Lung (tissue), 12 donors: ENCODE data around the gene AUTS2. TPM values are rescaled to one million over a fixed set of nuclear protein-coding genes. Genes with fewer than 3 reads are reported as not detected.

Experiments
- ATAC-seq: fragments of 200-7000 bp; cut with Tn5 transposase; one replicate; pipeline ENCODE4 v1.9.1; 2020; ENCODE audit warnings: moderate number of reproducible peaks; ENCODE audit not compliant: insufficient read depth, low FRiP score
- DNase-seq, 3 donors: peaks; one replicate each; pipeline ENCODE4 v3.0.0-alpha.2; 2013 to 2017
- H3K27ac ChIP-seq, 2 donors: one replicate each; pipeline ENCODE4 v1.5.1; 2013; ENCODE audit warnings: mild to moderate bottlenecking in 2 of 2, moderate library complexity in 2 of 2, control low read depth in 1 of 2, inconsistent platforms in 1 of 2, low read depth in 1 of 2, low read length in 1 of 2
- H3K27me3 ChIP-seq, 3 donors: one replicate each; pipeline ENCODE4 v1.5.1; 2013; ENCODE audit warnings: low read length in 2 of 3; ENCODE audit not compliant: control insufficient read depth in 3 of 3, insufficient read depth in 3 of 3
- H3K36me3 ChIP-seq, 4 donors: one replicate each; pipeline ENCODE4 v1.5.1; 2013; ENCODE audit warnings: low read length in 4 of 4, mild to moderate bottlenecking in 1 of 4, moderate library complexity in 1 of 4; ENCODE audit not compliant: control insufficient read depth in 4 of 4, insufficient read depth in 4 of 4
- H3K4me1 ChIP-seq, 5 donors: one replicate each; pipeline ENCODE4 v1.5.1; 2013; ENCODE audit warnings: low read length in 5 of 5, mild to moderate bottlenecking in 2 of 5, moderate library complexity in 1 of 5; ENCODE audit not compliant: control insufficient read depth in 5 of 5, insufficient read depth in 5 of 5
- H3K4me3 ChIP-seq: one replicate; pipeline ENCODE4 v1.5.1; 2013; ENCODE audit warnings: mild to moderate bottlenecking, control low read depth, moderate library complexity
- H3K9ac ChIP-seq, 2 donors: one replicate each; pipeline ENCODE4 v1.5.1; 2013; ENCODE audit warnings: low read length in 2 of 2, control low read depth in 1 of 2; ENCODE audit not compliant: insufficient read depth in 1 of 2
- H3K9me3 ChIP-seq, 4 donors: one replicate each; pipeline ENCODE4 v1.5.1; 2013; ENCODE audit warnings: low read length in 3 of 4, mild to moderate bottlenecking in 1 of 4, moderate library complexity in 1 of 4; ENCODE audit not compliant: control insufficient read depth in 4 of 4, insufficient read depth in 3 of 4
- WGBS, 2 donors: extraction: QIAGEN DNeasy Blood & Tissue Kit; methylation state at CpG; one replicate each; pipeline ENCODE4 v1.1.7; 2013; 5-methylcytosine and 5-hydroxymethylcytosine counted together
- polyA plus RNA-seq, 2 donors: library from polyadenylated mRNA; stranded (reverse); fragments of 200-250 nt; gene quantifications; one replicate each; pipeline ENCODE4 v1.2.1, GENCODE V29; 2013
- total RNA-seq, 2 donors: library from RNA; depleted of rRNA in 1 of 2; stranded (reverse); fragments of >200 nt in 1 of 2; gene quantifications; one replicate each; pipeline ENCODE4 v1.2.1, GENCODE V29; 2014 to 2021
- TF ChIP-seq, protein P1 (sequence below): IDR thresholded peaks from 2 replicates; pipeline ENCODE4 v1.5.1; 2012; ENCODE audit warnings: mild to moderate bottlenecking; ENCODE audit errors: control extremely low read depth, extremely low read depth
- donor health status: control.
- donor health status: control.
- donor health status: Bipolar disorder and iron deficiency.
- donor health status: healthy.
- donor health status: DM: yes; HTN: yes; CAD: no.

The AUTS2 gene
- total and polyA plus RNA-seq, 4 donors = 11.8 to 115 (median 40.6) TPM

DNA sequence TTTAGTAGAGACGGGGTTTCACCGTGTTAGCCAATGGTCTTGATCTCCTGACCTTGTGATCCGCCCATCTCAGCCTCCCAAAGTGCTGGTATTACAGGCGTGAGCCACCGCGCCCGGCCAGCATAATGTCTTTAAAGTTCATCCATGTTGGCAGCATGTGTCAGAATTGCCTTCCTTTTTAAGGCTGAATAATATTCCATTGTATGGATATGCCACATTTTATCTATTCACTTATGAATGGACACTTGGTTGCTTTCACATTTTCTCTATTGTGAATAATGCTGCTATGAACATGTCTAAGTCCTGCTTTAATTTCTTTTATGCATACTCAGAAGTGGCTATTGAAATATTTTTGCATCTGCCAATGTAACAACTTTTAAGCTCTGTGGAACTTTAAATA, 779.7 kb downstream of the AUTS2 start:
- Histone ChIP-seq H3K4me1 (peaks cover 0 to 5% (median 0%) of the 10 kb centered on the region in 5 donors), H3K36me3 (no peaks in the 10 kb centered on the region), H3K27ac (no peak overlapping the region), H3K4me3 (no peak overlapping the region), H3K9ac (no peak overlapping the region), H3K27me3 (no peaks in the 10 kb centered on the region), H3K9me3 (peaks cover 0 to 3% (median 0%) of the 10 kb centered on the region in 4 donors)
- WGBS, 2 donors = 96 to 97% methylated on average over 7 of the region's 7 CpGs
- DNase-seq (no peak), ATAC-seq (no peak)
- TF ChIP-seq, protein P1, sequence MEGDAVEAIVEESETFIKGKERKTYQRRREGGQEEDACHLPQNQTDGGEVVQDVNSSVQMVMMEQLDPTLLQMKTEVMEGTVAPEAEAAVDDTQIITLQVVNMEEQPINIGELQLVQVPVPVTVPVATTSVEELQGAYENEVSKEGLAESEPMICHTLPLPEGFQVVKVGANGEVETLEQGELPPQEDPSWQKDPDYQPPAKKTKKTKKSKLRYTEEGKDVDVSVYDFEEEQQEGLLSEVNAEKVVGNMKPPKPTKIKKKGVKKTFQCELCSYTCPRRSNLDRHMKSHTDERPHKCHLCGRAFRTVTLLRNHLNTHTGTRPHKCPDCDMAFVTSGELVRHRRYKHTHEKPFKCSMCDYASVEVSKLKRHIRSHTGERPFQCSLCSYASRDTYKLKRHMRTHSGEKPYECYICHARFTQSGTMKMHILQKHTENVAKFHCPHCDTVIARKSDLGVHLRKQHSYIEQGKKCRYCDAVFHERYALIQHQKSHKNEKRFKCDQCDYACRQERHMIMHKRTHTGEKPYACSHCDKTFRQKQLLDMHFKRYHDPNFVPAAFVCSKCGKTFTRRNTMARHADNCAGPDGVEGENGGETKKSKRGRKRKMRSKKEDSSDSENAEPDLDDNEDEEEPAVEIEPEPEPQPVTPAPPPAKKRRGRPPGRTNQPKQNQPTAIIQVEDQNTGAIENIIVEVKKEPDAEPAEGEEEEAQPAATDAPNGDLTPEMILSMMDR = no peak

DNA sequence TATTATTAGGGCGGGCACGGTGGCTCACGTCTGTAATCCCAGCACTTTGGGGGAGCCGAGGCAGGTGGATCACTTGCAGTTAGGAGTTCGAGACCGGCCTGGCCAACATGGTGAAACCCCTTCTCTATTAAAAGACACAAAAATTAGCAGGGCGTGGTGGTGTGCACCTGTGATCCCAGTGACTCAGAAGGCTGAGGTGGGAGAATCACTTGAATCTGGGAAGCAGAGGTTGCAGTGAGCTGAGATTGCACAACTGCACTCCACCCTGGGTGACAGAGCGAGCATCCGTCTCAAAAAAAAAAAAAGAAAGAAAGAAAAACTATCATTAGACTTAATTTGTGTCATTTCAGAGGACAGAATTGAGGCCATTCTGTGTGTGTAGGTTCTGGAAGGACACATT, 780.9 kb downstream of the AUTS2 start:
- Histone ChIP-seq H3K27ac (no peak overlapping the region), H3K4me1 (peaks cover 0 to 5% (median 0%) of the 10 kb centered on the region in 5 donors), H3K27me3 (no peaks in the 10 kb centered on the region), H3K4me3 (no peak overlapping the region), H3K9ac (no peak overlapping the region), H3K36me3 (no peaks in the 10 kb centered on the region), H3K9me3 (peaks cover 0 to 3% (median 0%) of the 10 kb centered on the region in 4 donors)
- WGBS, 2 donors = 89 to 93% methylated on average over 9 of the region's 9 CpGs
- no peak for ATAC-seq
- DNase-seq = no peak
- TF ChIP-seq, protein P1 = no peak

DNA sequence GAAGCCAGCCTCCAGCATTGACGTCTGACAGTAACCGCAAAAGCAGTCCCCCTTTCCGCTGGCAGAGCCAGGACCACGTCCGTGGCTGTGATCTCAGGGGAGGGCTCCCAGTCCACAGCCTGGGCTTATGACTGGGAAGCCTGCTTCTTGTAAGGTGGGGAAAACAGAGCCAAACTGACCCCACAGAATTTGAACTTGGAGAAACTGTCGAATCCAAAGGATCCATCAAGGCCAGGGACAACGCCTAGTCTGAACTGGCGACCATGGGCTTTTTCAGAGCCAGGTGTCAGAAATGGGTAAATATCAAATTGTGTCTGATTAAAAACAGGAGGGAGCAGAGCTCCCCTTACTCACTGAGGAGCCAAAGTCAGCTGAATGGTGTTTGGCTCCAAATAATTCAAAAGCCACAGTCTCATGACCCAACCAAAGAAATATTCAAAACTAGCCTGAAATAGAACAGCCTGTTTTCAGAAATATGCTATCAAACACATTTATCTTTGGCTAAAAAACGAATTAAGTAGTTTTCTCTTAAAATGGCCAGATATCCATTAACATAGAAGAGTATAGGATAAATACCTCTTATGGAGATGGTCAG, 782.2 kb downstream of the AUTS2 start:
- Histone ChIP-seq H3K4me1 (peaks cover 0 to 3% (median 0%) of the 10 kb centered on the region in 5 donors), H3K27me3 (no peaks in the 10 kb centered on the region), H3K36me3 (no peaks in the 10 kb centered on the region), H3K4me3 (no peak overlapping the region), H3K9me3 (no peaks in the 10 kb centered on the region), H3K9ac (no peak overlapping the region), H3K27ac (peak overlapping the region in 1 of 2 donors; percentile 19)
- ATAC-seq (no peak), DNase-seq (no peak)
- TF ChIP-seq, protein P1 = no peak
- 75 to 91% methylated on average over 9 of the region's 9 CpGs for WGBS, 2 donors
